Measurements from ENCODE around the gene STYX. TPM values are rescaled to one million over a fixed set of nuclear protein-coding genes. Genes with fewer than 3 reads are reported as not detected.
A peak's percentile ranks its signal among the peaks of the same experiment; 100 is the strongest.

STYX gene
- total RNA-seq, 1 donor = 8.6 TPM

GRCh38 chr14:52783206-52783605 lies 53.2 kb downstream of the STYX start:
- DNase-seq (ENCODE audit: low read depth in 2 of 3, low spot score in 2 of 3) = no peak

- DNase-seq (ENCODE audit: low read depth in 2 of 3, low spot score in 2 of 3) = no peak
Observed at GRCh38 chr14:52786887-52787286, 56.9 kb downstream of the STYX start.

GRCh38 chr14:52789118-52789517 lies 59.2 kb downstream of the STYX start:
- DNase-seq (ENCODE audit: low read depth in 2 of 3, low spot score in 2 of 3) = no peak

- DNase-seq (ENCODE audit: low read depth in 2 of 3, low spot score in 2 of 3) = no peak
Observed at GRCh38 chr14:52790011-52790755, 60.2 kb downstream of the STYX start.

- no peak for DNase-seq (ENCODE audit: low read depth in 2 of 3, low spot score in 2 of 3)
Observed at GRCh38 chr14:52790756-52791222, 60.8 kb downstream of the STYX start.

- peak; percentile 79 to 92 (median 88) for DNase-seq (ENCODE audit: low read depth in 2 of 3, low spot score in 2 of 3)
Observed at GRCh38 chr14:52791223-52792096, 61.5 kb downstream of the STYX start, which contains the start of gene GNPNAT1. Gene GNPNAT1, minus strand, starts transcription at chr14:52791607. Its CDS starts 6,957 bp downstream, at chr14:52784650.

- DNase-seq (ENCODE audit: low read depth in 2 of 3, low spot score in 2 of 3) = no peak
Observed at GRCh38 chr14:52792097-52792415, 62.1 kb downstream of the STYX start.

- no peak for DNase-seq (ENCODE audit: low read depth in 2 of 3, low spot score in 2 of 3)
Observed at GRCh38 chr14:52793061-52793460, 63.1 kb downstream of the STYX start.

- no peak for DNase-seq (ENCODE audit: low read depth in 2 of 3, low spot score in 2 of 3)
Observed at GRCh38 chr14:52797653-52798052, 67.7 kb downstream of the STYX start.

- DNase-seq (ENCODE audit: low read depth in 2 of 3, low spot score in 2 of 3) = no peak
Observed at GRCh38 chr14:52798826-52799225, 68.9 kb downstream of the STYX start.

GRCh38 chr14:52801014-52801712 lies 71.2 kb downstream of the STYX start:
- peak in 2 of 3 donors; percentile 86 to 95 for DNase-seq (ENCODE audit: low read depth in 2 of 3, low spot score in 2 of 3)

GRCh38 chr14:52802597-52802996 lies 72.6 kb downstream of the STYX start:
- DNase-seq (ENCODE audit: low read depth in 2 of 3, low spot score in 2 of 3) = no peak

- no peak for DNase-seq (ENCODE audit: low read depth in 2 of 3, low spot score in 2 of 3)
Observed at GRCh38 chr14:52806115-52806514, 76.1 kb downstream of the STYX start.

GRCh38 chr14:52808101-52808500 lies 78.1 kb downstream of the STYX start:
- DNase-seq (ENCODE audit: low read depth in 2 of 3, low spot score in 2 of 3) = no peak

GRCh38 chr14:52821805-52822250 lies 91.9 kb downstream of the STYX start:
- DNase-seq (ENCODE audit: low read depth in 2 of 3, low spot score in 2 of 3) = no peak

GRCh38 chr14:52824462-52824861 lies 94.5 kb downstream of the STYX start:
- DNase-seq (ENCODE audit: low read depth in 2 of 3, low spot score in 2 of 3) = no peak

Small RNAs within 50 kb of the gene (small RNA-seq; reads per million reads assigned to genes)
- gene AL139317.2 = not detected

Other genes with a start within 250 kb of the STYX start
- 3.8 TPM for gene TXNDC16, start 177.7 kb upstream of the STYX start, total RNA-seq
- gene GPR137C, start 177.3 kb upstream of the STYX start, total RNA-seq = 0.27 TPM
- 30.2 TPM for gene ERO1A, start 34.6 kb upstream of the STYX start, total RNA-seq
- 41.5 TPM for gene PSMC6, start 23.0 kb upstream of the STYX start, total RNA-seq
- 5.4 TPM for gene GNPNAT1, start 61.4 kb downstream of the STYX start, total RNA-seq
- gene FERMT2, start 220.9 kb downstream of the STYX start, total RNA-seq = under 0.01 TPM